Measurements from ENCODE around the gene ATP6V1B1.

Gene ATP6V1B1

GRCh38 chr2:70935468-70936164 is at the start of gene ATP6V1B1:
Gene ATP6V1B1, plus strand, starts transcription at chr2:70935900. Its CDS starts 55 bp downstream, at chr2:70935955.
- no peak for DNase-seq

DNA sequence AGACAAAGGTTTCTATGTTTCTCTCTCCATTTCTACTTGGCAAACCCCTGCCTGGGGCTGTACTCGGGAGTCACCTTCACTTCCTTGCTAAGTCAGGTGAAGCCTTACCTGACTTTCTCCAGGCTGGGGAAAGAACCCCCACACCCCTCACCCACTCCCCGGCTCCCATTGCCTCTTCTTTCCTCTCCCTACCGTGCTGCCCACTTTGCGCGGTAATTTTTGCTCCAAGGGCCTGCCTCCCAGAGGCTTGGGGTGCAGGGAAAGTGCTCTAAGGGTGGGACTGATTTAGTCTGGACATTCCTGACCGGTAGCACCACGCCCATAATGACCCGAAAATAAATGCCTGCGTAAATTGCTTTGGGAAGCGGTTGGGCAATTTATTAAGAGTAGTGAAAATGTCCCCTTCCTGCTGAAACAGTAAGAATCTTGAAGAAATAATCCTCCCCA is 49.1 kb upstream of the ATP6V1B1 start:
- DNase-seq, result no peak

- no peak for DNase-seq
Observed at GRCh38 chr2:70887208-70887549, 48.5 kb upstream of the ATP6V1B1 start.

GRCh38 chr2:70887550-70888246 is 48.0 kb upstream of the ATP6V1B1 start:
- DNase-seq, result no peak

DNA sequence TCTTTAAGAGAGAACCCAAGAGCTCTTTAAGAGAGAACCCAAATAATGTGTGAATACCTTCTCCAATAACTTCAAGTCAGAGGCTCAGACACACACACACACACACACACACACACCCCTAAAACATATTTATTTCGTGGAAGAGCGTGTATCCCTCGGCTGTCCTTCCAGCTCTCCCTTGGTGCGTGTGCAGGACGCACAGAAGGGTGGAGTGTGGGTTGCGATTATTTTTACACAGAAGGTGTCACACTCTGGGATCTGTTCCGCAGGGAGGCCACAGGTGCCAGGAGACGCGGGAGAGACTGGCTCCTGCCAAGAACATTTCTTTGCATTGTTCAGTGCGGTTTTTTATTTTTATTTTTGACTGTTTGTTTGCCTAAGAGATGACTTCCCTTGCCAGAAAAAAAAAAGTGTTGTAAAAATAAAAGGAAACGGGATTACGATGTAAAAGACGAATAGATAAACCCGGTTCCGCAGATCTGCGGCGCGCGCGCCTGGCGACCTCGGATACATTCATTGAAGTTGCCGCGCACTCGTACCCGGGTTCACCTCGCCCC is 47.3 kb upstream of the ATP6V1B1 start:
- DNase-seq, result no peak

DNA sequence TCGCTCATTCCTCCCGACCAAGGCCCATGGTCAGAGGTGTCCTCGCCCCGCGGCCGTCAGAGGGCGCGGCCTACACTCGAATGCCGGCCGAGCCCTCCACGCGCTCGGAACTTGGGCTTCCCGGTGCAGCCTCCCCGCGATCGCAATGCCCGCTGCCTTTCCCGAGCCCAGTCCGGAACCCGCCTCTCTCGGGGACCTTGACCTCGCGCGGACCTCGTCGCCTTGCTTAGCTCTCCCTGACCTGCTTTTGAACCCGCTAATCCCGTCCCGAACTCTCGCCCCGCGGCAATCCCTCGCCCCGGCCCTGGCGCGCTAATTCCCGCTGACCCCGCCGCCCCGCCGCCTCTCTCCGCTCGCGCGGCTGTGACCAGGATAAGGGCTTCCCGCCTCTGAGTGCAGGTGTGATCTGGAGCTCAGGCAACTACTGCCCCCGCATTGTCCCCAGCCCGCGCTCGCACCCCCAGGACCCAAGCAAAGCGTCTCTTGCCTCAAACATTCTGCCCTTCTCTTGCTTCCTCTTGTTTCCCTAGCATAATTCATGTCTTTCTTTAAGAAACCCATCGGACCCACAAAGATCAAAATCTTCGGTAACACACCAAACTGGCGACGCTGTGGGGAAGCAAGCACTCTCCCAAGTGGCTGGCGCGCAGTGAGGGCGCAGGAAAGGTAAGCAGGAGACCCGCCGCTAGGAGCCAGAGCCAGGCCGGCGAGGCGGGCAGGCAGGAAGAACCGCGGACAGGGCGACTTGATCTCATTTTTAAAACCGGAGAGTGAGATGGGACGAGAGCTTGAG is 46.6 kb upstream of the ATP6V1B1 start:
- no peak for DNase-seq

GRCh38 chr2:70889716-70890037 is 46.0 kb upstream of the ATP6V1B1 start:
- no peak for DNase-seq

DNA sequence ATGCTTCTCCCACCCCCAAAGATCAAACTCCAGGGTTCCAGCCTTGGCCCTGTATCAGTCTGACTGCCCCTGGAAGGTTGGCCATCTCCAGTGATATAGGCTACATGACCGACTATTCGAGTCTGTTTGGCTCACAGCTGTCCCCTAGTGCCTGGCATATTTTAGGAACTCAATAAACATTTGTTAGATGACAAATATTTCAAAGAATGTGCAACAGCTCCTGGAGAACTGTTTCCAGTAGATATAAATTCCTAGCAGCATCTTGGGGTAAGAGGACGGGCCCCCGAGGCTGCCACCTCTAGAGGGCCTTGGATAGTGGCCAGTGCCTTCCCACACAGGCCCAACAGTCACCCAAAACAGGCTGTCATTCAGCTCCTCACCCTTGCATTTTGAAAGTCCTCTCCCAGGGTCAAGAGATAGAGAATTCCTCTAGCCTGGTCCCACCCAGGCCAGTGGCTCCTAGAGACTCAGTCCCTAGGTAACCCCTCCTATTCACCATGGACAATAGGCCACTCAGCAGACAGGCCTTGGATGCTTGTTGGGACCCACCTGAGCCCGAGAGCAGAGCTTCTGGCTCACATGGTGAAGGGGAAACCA is 45.1 kb upstream of the ATP6V1B1 start:
- no peak for DNase-seq

DNA sequence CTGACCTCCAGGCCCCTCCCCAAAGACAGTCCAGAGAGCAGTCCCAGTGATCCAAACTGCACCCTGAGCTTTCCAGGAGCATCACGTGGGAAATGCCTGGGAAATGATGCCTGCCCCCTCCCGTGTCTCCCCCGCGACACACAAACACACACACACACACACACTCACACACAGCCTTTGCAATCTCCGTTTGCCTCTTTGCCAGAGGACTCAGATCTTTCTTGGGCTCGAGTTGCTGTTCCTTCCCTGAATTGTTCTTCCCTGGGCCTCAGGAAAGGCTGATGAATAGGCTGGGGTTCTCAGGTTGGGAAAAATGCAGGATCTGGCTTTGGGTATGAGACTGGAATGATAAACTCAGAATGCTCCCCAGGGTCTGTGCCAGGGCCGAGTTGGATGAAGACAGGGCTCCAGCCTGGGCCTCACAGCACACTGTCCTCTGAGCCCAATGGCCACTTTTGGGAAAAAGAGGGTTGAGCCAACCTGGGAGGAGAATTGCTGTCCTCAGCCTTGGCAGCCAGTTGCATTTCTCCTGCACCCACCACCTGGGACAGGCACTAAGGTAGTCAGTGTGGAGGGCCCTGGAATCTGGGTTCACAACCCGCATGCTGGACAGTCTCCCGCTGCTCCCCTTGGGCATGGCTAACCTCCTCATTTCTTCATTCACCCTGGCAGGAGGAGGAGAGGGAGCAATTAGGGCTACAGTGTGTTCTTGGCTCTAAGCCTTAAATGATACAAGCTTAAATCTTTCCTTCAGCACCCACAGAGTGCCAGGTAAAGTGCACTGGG is 43.9 kb upstream of the ATP6V1B1 start:
- DNase-seq, result no peak

GRCh38 chr2:70892750-70893149 is 43.0 kb upstream of the ATP6V1B1 start:
- DNase-seq, result no peak

DNA sequence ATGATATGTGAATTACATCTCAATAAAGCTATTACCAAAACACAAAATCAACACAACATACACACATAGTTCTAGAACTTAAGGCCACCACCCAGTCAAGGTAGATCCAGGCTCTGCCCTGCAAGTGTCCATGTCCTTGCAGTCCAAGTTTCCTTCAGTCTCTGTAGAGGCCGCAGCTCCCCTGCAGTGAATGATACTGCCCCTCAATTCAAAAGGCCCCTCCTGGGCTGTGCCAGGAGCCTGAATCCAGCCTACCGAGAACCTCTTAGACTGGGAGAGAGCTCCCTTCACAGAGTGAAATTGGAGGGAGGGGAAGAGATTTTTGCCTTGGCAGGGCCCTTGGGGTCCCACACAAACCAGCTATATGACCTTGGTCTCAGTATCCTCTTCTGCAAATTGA is 42.5 kb upstream of the ATP6V1B1 start:
- no peak for DNase-seq

DNA sequence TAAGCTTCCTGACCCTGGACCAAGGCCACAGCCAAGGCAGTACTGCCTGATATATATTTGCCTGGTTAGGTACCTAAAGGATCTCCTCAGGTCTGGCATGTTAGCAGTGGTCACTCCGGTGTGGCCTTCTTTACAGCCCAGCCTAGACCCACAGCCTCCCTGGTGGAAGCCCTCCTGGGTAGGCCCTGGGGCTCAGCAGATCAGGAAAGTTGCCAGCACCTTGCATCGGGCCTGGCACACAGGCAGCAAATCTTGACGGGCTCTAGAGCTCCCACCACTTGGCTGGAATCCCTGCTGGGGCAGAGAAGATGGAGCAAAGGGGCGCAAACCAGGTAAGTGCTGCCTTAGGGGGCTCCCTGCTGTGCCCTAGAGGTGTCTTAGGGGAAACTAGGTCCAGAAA is 40.9 kb upstream of the ATP6V1B1 start:
- no peak for DNase-seq

DNA sequence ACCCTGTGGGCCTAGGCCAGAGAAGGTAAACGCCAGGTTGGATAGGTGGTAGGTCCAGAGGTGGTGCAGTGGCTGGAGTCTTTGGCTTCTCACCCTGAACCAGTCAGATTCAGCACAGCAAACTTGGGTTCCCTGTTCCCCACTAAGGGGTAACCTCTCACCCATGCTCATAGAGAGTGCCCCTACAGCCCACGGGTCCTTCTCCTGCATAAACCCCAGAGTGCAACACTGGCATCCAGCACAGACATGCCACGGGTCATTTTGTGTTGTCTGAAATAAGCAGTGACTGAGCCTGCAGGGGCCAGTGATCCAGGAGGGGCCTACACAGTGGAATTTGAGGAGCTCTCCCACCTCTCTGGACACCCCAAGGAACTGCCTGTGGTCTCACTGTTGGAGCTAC is 40.5 kb upstream of the ATP6V1B1 start:
- no peak for DNase-seq

DNA sequence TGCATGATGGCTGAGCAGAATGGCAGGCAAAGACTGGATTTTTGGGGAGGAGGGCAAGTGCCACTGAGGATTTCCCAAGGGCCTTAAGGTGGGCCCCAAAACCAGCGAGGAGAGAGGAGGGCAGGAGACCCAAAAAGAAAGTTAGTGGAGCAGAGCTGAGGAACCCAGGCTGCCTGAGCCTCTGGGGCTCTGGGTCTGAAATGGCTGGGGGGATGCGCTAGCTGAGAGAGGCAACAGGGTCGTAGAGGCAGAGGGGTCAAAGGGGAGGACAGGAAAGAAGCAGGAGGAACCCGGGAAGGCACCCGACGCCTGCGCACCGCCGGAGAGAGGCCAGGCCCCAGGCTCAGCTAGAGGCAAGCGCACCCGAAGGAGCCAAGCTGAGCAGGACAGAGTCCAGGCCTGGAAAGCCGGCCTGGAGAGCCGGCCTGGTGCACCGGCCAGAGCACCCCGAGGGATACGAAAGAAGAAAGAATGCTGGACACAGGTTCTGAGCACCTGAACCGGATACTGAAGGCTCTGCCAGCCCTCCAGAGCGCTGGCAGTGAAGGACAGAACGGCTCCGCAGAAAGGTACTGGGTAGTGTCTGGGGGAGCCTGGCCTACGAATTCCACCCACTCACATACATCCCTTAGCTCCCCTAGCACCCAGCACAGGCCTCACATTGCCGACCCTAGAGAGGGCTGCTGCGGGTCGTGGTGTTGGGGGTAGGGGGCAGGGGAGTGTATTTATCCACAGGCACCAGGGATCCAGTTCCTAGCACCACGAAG is 39.5 kb upstream of the ATP6V1B1 start:
- DNase-seq, result no peak

DNA sequence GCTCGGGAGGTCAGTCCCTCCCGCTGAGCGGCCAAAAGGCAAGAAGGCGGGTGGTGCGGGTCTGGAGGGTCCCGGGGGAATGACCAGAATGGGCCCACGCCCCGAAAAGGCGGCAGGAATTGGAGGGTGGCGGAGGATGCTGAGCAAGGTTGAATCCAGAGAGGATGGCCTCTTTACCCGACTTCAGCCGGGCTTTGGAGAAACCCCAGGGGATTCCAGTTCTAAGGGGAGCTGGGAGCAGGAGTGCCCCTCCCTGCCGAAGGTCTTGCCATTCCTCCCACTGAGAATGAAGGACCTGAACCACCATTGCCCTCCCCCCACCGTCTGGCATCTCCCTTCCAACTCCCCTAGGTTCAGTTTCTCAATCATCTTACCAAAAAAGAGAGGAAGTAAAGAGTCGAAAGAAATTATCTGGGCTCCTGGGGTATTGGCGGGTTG is 38.9 kb upstream of the ATP6V1B1 start:
- no peak for DNase-seq

DNA sequence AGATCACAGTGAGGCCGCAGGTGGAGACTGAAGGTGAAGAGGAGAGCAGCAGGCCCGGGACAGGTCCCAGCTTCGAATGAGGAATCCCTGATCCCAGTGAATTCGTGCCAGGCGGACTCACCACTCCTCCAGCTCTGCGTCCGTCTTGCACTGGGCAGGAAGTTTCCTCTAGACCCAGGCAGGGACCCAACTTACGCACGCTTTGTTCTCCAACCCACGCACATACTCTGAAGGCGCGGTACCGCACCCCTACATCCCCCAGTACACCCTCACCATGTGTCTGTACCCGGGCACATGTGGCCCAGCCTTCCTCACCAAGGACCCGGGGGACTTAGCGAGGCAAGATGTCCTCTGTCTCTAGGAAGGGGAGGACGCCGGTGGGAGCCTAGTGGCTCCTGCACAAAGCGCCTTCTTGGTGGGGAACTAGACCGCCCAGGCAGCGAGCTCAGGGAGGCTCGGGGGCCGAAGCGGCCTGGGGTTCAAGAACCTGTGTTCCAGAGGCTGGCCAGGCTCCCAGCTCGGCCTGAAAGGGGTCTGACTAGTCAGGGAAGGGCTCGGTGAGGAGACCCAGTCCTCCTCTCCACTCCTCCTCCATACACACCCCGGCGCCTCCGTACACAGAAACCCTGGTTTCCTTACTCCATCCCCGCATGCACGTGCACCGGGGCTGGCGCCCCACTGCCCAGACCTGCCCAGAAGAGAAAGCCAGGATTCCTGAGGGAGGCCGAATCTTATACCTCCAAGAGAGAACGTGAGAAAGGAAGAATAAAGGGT is 38.3 kb upstream of the ATP6V1B1 start:
- no peak for DNase-seq

DNA sequence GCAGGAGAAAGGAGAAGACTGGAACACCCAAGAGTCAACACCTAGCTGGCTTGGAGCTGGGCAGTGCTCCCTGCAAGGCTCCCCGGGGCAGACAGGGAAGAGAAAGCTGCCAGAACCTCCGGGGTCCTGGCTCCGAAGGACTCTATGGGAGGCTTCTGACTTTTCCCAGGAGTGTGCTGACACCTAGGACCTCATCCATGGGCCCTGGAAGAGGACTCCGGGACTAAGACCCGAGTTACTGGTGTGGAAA is 37.8 kb upstream of the ATP6V1B1 start:
- DNase-seq, result no peak

GRCh38 chr2:70898363-70899240 is 37.1 kb upstream of the ATP6V1B1 start:
- no peak for DNase-seq

DNA sequence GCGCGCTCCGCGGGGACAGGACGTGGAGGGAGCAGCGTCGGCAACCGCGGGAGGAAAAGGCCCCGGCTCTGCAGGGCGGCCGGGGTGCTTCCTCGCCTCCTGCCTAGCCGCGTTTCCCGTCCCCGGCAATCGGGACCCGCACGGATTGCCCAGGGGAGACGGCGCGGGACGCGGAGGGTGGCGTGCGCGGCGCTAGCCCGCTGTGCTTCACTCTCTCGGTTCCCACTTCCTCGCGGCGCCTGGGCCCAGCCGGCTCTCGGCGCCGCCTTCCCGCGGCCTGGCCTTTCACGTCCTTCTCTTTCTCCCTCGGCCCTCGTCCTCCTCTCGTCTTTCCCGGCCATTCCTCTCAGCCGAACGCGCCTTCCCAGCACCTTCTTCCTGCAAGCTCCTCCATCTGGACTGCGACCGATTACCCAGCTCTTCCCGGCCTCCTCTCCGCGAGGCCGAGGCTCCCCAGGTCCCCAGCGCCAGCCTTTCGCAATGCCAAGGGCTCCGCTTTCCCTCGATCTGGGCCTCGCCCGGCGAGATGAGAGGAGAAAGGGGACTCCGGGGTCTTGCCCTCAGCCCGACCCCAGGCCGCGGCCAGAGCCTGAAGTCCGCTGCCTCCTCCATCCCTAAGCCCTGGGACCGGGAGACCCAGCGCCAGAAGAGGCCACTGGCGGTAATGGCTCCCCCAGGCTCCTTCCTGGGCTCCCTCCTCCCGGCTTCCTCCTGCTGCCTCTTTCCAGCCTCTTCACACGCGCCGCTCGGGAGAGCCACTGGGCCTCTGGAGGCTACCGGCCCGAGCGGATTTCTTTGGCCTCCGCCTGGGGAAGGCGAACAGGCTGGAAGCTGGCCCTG is 34.3 kb upstream of the ATP6V1B1 start:
- no peak for DNase-seq

Measured in CD4-positive, alpha-beta T cell treated with Interleukin-4 for 4 hours (primary cell).